Islet of Langerhans (tissue), 1 donor: ENCODE results near the gene GPR12.
"Not testable (repeated sequence)": the region's sequence is repeated elsewhere in the genome, so short reads cannot be mapped to it uniquely, and the experiment has no call there.

Source experiments
- FAIRE-seq: peaks from one replicate; lab custom pipeline; 2011; peaks lifted over from hg19 to GRCh38; lab: Jason Lieb, UNC

GPR12 gene

GRCh38 chr13:26747706-26748105, 12.9 kb downstream of the GPR12 start:
- no peak for FAIRE-seq

DNA sequence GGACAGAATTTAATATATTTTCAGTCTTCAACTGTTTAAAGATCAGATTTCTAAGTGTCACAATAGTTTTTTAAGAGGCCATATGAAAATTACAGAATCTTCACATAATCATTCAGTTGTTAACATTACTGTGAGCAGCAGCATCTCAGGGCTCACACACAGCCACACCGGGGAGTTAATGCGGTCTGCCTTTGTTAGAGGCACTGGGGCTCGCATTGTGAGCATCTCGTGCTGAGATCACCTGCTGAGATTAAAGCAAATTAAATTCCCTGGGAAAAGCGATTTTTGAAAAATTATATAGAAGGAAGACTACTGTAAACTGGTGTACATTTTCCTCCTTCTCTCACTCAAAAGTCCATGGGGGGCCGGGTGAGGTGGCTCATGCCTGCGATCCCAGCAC, 16.6 kb downstream of the GPR12 start:
- FAIRE-seq, result no peak

- FAIRE-seq, result no peak
Measured at GRCh38 chr13:26742691-26743358, 17.8 kb downstream of the GPR12 start.

DNA sequence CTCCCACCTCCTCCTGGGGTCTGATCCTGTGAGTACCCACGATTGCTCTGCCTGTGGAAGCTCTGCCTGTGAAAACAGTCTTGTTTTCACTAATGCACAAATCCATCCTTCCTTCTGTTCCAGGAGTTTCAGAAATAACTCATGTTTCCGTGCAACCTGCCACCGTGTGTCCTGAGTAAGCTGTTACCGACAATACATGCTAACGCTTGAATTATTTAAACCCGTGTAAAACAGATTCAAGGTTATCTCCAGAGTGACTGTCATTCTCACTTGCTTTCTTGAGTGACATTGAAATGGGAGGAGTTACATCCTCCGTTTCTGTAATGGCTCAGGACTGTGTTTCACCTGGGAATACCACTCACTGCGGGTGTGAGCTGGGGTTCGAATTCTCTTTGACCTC, 24.9 kb downstream of the GPR12 start:
- FAIRE-seq, result no peak

- FAIRE-seq, result no peak
Measured at GRCh38 chr13:26727633-26728032, 33.0 kb downstream of the GPR12 start.

GRCh38 chr13:26727122-26727521, 33.5 kb downstream of the GPR12 start:
- no peak for FAIRE-seq

GRCh38 chr13:26726684-26727083, 33.9 kb downstream of the GPR12 start:
- FAIRE-seq, result no peak

GRCh38 chr13:26723620-26724019, 37.0 kb downstream of the GPR12 start:
- not testable (repeated sequence) for FAIRE-seq

- FAIRE-seq, result no peak
Measured at GRCh38 chr13:26722321-26722720, 38.3 kb downstream of the GPR12 start.

DNA sequence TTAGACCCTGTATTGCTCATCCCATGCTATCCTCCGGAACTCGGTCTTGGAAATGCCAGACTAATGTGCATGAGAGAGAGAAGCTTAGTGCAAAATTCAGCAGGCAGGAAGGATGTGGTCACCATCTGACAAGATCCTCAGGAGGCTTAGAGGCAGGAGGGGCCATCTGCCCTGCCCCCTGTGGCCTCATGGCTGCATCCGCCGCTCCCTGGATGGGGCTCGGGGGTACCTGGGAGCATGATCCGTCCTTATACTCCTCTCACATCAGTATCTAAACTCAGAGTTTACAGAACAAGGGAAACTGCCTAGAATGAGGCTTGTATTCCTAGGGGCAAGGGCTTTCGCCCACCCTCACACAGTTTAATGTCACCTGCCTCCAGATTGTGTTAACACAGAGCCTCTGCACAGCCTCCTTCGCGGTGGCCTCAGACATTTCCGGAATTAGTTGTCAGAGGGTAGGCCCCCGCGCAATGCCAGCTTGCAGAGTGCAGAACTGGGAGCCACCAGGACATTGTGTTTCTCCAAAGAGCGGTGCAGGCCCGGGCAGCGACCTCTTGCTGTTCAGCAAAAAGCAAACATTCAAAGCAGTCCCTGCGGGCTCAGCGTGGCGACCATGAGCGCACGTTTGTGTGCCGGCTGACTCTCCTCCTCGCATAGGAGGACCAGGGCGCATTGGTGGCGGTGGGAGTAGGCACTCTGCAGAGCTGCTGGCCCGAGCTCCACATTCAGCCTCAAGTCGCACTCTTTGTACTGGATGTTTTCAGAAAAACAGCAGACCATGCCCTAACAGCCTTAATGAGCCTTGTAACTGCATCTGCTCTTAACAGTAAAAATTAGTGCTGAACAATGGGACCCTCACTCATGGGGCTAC, 39.1 kb downstream of the GPR12 start:
- FAIRE-seq, result no peak

GRCh38 chr13:26719356-26719945, 41.1 kb downstream of the GPR12 start:
- no peak for FAIRE-seq

- no peak for FAIRE-seq
Measured at GRCh38 chr13:26718872-26719271, 41.7 kb downstream of the GPR12 start.

DNA sequence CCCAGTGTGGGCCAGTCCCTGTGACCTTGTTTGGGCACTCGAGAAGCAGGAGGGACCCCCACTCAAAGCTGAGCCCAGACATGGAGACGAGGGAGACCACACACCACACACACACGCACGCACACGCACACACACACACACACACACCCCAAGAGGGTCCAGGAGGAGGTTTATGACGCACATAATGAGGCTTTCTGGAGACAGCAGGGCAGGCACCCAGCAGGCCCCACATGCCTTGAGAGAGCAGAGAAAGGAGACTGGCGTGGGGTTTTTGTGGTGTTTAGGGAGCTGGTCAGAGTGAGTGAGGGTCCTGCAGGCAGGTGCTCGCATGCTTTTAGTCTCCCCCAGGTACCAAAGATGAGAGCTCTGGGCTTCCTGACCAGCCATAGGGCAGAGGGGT, 42.4 kb downstream of the GPR12 start:
- FAIRE-seq, result no peak

DNA sequence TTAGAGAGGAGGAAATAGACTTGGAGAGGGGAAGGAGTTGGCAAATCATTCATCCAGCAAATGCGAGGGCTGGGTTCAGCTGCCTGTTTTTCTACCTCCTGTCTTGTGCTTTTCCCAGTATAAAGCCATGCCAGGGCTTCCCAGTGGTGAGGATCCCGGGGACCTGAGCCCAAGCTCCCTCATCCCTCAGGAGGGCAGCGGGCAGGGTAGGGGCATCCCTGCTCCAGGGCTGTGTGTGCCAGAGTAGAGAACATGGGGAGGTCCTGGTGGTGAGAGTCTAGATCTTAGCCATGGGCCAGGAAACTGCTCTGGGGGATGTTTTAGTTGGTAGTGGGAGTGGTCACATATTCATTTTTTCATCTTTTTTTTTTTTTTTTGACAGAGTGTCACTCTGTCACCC, 43.6 kb downstream of the GPR12 start:
- no peak for FAIRE-seq

DNA sequence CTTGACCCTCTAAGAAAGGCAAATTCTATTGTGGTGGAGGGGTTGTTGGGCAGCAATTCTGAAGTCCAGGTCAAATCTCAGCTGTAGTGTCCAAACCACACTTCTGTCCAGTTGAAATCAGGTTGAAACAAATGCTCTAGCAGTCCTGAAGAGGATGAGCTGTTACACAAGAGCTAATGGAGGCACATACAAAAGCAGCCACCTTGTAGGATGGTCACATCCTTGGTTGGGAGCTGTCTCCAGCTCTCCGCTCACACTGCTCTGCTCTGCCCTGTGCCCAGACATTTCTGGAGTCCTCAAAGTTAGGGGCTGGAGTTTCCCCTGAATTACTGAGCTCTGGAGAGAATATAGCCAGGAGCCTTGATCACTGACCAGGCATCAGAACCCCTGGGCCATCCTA, 47.2 kb downstream of the GPR12 start:
- no peak for FAIRE-seq

DNA sequence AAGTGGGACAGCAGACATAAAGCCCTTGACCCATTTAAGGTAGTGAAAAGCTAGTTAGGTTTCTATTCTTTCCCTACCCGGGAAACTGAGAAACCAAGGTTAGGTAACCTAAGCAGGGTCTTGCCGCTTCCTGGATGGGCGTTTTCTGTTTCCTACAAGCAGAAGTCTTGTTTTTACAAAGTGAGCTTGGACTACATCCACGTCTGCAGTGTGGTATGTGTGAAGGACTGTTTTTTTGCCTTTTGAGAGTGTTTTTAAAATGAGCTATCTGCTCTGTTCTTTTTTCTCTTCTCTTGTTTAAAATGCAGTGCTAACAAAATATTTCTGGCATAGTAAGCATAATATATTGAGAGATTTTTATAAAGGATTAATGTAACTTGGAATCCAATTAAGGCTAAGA, 49.4 kb downstream of the GPR12 start:
- no peak for FAIRE-seq

DNA sequence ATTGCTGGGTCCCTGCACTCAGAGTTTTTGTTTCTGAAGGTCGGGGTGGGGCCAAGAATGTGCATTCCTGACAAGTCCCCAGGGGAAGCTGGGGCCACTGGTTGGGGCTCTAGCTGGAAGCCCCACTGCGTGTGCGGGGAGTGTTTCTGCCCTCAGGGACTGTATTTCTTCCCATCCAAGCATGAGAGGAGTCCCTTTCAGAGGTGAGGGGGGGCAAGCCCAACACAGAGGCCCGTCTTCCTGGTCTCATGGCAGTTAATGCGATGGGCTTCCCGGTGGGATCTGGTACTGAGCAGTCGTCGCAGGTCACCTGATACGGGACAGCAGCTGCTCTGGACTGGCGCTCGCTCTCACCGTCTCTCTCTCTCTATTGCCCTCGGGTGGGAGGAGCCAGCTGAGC, 50.4 kb downstream of the GPR12 start:
- FAIRE-seq, result no peak

DNA sequence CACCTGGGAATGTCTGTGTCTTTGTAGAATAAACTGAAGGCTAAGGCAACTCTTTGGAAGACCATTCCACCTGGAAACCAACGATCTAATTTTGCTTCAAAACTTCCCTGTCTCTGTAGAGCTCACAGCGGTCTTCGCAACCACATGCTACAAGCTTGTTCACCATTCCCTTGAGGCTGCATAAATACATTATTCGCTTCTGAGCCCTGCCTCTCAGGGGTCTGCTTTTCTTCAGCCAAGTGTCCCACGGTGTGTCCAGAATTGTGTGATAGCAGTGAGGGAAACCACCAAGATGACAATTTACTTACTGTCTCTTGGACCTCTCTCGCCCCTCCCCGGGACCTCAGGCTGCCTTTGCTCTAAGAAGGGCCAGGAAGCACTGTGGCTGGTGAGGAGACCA, 51.1 kb downstream of the GPR12 start:
- no peak for FAIRE-seq

DNA sequence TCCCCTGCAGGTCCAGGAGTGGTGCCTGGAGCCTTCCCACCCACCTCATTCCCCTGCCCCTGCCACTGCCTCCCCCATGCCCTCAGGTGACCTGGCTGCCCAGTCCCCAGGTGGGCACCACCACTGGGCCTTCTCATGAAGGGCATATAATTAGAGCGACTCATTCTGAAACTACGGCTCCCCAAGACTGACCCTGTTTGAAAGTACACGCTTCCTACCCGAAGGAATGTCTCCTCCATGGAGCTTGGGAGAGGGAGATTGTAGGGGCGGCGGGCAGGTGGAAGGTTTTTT, 52.6 kb downstream of the GPR12 start:
- FAIRE-seq, result no peak

- no peak for FAIRE-seq
Measured at GRCh38 chr13:26707122-26708006, 53.2 kb downstream of the GPR12 start.

- FAIRE-seq, result no peak
Measured at GRCh38 chr13:26706381-26706780, 54.2 kb downstream of the GPR12 start.

GRCh38 chr13:26705536-26705935, 55.0 kb downstream of the GPR12 start:
- no peak for FAIRE-seq
